ENCODE data around the gene SEH1L.
"Not testable (repeated sequence)": the region's sequence is repeated elsewhere in the genome, so short reads cannot be mapped to it uniquely, and the experiment has no call there.

Gene SEH1L

DNA sequence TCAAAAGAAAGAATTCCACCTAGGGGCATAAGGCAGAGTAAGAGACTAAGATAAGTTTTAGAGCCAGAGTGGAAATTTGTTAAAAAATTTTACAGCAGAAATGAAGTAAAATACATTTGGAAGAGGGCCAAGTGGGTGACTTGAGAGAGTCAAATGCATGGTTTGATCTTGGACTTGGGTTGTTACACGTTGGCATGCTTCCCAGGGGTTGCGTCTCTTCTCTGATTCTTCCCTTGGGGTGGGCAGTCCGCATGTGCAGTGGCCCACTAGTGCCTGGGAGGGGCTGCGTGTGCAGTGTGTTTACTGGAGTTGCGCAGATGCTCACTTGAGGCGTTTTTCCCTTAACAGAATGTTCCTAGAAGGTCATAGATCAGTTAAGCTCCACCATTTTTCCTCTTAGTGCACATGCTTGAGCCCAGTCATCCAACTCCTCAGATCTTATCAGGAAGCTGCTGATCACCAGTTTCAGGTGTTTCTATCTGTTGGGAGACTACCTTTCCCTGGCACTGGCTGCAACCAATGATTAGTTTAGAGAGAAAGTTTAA is 13.1 kb downstream of the SEH1L start:
- DNase-seq (ENCODE audit: low read depth), result no peak
- TF ChIP-seq, protein P1, sequence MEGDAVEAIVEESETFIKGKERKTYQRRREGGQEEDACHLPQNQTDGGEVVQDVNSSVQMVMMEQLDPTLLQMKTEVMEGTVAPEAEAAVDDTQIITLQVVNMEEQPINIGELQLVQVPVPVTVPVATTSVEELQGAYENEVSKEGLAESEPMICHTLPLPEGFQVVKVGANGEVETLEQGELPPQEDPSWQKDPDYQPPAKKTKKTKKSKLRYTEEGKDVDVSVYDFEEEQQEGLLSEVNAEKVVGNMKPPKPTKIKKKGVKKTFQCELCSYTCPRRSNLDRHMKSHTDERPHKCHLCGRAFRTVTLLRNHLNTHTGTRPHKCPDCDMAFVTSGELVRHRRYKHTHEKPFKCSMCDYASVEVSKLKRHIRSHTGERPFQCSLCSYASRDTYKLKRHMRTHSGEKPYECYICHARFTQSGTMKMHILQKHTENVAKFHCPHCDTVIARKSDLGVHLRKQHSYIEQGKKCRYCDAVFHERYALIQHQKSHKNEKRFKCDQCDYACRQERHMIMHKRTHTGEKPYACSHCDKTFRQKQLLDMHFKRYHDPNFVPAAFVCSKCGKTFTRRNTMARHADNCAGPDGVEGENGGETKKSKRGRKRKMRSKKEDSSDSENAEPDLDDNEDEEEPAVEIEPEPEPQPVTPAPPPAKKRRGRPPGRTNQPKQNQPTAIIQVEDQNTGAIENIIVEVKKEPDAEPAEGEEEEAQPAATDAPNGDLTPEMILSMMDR (conservative IDR thresholded peaks at IDR 0.05; ENCODE audit: low read depth, low read length), result no peak
- H3K4me3 ChIP-seq (ENCODE audit: low read length), result no peak overlapping the region

DNA sequence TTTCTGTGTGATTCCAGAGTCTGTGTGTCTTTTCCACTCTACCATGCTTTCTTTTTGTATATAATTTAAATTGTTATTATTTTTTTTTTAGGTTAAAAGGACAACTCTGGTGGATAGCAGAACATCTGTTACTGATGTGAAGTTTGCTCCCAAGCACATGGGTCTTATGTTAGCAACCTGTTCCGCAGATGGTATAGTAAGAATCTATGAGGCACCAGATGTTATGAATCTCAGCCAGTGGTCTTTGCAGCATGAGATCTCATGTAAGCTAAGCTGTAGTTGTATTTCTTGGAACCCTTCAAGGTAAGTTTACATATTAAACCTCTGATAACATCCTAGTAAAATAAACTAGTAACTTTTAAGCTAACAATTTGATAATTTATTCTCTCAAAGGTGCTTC is 15.3 kb downstream of the SEH1L start:
- TF ChIP-seq, protein P1 (conservative IDR thresholded peaks at IDR 0.05; ENCODE audit: low read depth, low read length), result no peak
- no peak overlapping the region for H3K4me3 ChIP-seq (ENCODE audit: low read length)
- no peak for DNase-seq (ENCODE audit: low read depth)

DNA sequence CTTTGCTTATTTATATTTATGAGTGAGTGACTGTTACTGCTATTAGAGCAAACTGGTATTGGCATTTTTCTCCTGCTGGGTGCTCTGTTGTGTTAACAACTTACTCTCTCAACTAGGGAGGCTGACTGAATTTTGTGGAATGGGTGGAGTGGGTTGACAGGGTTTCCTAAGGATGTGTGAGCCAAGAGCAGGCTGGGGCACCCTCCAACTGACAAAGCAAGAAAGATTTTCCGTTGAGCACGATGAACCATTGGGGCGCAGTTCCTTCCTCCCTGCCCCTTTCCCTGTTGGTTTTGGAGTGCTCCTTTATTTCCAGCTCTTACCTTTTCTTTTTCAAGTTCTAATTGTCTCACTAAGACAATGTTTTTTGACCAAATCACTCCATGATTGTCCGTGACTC is 20.3 kb downstream of the SEH1L start:
- no peak overlapping the region for H3K4me3 ChIP-seq (ENCODE audit: low read length)
- TF ChIP-seq, protein P1 (conservative IDR thresholded peaks at IDR 0.05; ENCODE audit: low read depth, low read length), result no peak
- no peak for DNase-seq (ENCODE audit: low read depth)

DNA sequence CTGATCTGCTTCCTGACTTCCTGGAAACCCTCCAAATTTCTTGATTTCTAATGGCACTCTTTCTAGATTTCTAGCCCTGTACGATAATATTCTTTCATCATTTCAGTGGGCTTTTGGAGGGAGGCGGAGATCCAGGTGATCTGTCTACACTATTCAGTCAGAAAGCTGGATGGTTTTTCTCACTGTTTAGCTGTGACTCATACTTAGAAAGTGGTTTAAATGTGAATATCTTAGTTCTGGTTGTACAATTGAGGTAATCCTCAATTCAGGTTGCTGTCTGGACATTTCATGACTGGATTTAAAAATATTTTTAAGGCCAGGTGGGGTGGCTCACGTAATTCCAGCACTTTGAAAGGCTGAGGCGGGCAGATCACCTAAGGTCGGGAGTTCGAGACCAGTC is 20.8 kb downstream of the SEH1L start:
- TF ChIP-seq, protein P1 (conservative IDR thresholded peaks at IDR 0.05; ENCODE audit: low read depth, low read length), result no peak
- DNase-seq (ENCODE audit: low read depth), result no peak
- H3K4me3 ChIP-seq (ENCODE audit: low read length), result no peak overlapping the region

DNA sequence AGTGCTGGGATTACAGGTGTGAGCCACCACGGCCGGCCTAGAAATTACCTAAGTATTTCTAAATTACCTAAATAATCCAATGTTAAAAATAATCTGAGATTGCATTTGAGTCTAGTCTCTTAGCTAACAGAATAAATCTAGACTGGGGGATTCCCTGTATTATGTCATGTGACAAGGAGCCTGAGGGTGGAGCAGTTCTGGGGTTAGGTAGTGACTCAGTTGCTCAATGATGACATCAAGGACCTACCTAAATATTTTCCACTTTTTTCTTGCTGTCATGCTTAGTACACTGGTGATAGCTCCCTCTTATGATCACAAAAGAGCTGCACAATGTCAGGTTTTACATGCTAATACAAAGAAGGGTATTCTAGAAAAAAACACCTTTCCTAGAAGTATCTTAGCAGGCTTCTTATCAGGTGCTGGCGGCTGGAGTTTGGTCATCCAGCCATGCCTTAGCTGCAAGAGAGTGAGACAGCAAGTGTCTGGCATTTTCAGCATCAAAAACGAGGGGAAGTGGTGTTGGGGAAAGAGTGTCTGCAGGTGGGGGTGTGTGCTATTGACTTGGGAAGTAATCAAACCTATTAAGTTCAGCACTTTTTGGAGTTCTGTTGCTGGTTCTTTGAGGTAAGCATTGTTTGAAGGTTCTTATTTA is 25.9 kb downstream of the SEH1L start:
- TF ChIP-seq, protein P1 (conservative IDR thresholded peaks at IDR 0.05; ENCODE audit: low read depth, low read length), result no peak
- H3K4me3 ChIP-seq (ENCODE audit: low read length), result no peak overlapping the region
- no peak for DNase-seq (ENCODE audit: low read depth)

DNA sequence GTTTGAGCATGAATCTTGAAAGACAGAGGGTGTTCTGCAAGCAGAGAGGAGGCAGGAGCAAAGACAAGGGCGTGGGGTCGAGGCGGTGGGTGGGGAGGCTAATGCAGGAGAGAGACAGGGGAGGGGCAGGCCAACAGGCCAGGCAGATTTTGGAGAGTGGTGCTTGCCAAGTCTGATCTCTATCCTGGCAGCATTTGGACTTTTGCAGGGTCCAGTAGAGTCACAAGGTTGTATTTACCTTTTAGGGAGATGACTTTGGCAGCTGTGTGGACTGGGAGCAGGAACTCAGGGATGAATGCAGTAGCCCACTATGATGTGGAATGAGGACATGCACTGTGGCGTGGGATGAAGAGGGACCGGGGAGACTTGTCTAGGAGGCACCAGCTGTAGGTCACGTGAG is 27.7 kb downstream of the SEH1L start:
- TF ChIP-seq, protein P1 (conservative IDR thresholded peaks at IDR 0.05; ENCODE audit: low read depth, low read length), result no peak

DNA sequence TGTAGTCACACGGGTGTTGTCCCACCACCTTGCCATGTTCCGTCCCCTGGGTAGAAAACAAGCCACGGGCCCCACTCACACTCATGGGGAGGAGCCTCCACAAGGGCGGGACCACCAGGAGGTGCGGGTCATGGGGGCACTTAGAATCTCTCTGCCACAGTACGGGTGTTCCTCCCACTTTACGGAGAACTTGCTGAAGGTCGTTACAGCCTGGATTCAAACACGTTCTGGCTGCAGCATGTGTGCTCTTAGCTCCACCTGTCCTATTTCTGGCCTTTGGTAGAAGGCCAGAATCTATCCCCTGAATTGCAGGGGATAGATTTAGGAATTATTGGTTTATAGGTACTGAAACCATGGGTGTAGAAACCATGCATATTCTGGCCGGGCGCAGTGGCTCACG is 28.5 kb downstream of the SEH1L start:
- H3K4me3 ChIP-seq (ENCODE audit: low read length), result no peak overlapping the region
- no peak for DNase-seq (ENCODE audit: low read depth)
- TF ChIP-seq, protein P1 (conservative IDR thresholded peaks at IDR 0.05; ENCODE audit: low read depth, low read length), result no peak

More for the DNA sequence above, 27.7 kb downstream of the SEH1L start:
- DNase-seq (ENCODE audit: low read depth), result no peak
- no peak overlapping the region for H3K4me3 ChIP-seq (ENCODE audit: low read length)

DNA sequence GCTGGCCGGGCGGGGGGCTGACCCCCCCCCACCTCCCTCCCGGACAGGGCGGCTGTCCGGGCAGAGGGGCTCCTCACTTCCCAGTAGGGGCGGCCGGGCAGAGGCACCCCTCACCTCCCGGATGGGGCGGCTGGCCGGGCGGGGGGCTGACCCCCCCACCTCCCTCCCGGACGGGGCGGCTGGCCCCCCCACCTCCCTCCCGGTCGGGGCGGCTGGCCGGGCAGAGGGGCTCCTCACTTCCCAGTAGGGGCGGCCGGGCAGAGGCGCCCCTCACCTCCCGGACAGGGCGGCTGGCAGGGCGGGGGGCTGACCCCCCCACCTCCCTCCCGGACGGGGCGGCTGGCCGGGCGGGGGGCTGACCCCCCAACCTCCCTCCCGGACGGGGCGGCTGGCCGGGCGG is 32.3 kb downstream of the SEH1L start:
- H3K4me3 ChIP-seq (ENCODE audit: low read length); DNase-seq (ENCODE audit: low read depth): not testable (repeated sequence)
